Body of pancreas (tissue), 4 donors: ENCODE measurements around the gene HOXD4.

Source experiments
- POLR2A ChIP-seq, 3 donors: fragments of 450-650 bp; IDR thresholded peaks; one replicate each; pipeline ENCODE4 v1.6.1; 2016; ENCODE audit warnings: antibody characterized with exemption in 3 of 3, mild to moderate bottlenecking in 2 of 3
- TF ChIP-seq, protein P1 (sequence below), 7 experiments: fragments of 450-650 bp in 4 of 7; fragments of 200-600 bp in 3 of 7; sonication (generic) in 3 of 7; IDR thresholded peaks; one replicate each; pipeline ENCODE4 v1.5.1; 2016 to 2019; ENCODE audit warnings: antibody characterized with exemption in 7 of 7

DNA sequence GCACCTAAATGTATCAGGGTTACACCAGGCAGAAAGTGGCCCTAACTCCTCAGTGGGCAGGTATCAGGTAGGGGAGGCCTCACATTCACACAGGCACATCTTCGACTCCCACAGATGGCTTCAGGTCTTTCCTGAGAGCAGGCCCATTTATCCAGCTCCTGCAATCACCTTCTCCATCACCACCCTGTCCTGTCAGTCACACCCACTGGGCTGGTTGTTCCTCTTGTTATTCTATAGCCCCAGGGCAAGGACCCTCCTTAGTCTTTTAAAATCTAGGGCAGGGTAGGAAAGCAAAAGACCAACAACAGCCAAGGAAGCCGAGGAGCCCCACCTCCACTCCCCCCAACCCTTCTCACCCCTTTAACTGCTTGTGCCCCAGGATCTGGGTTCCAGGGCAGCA, 9.1 kb upstream of the HOXD4 start:
- TF ChIP-seq, protein P1, sequence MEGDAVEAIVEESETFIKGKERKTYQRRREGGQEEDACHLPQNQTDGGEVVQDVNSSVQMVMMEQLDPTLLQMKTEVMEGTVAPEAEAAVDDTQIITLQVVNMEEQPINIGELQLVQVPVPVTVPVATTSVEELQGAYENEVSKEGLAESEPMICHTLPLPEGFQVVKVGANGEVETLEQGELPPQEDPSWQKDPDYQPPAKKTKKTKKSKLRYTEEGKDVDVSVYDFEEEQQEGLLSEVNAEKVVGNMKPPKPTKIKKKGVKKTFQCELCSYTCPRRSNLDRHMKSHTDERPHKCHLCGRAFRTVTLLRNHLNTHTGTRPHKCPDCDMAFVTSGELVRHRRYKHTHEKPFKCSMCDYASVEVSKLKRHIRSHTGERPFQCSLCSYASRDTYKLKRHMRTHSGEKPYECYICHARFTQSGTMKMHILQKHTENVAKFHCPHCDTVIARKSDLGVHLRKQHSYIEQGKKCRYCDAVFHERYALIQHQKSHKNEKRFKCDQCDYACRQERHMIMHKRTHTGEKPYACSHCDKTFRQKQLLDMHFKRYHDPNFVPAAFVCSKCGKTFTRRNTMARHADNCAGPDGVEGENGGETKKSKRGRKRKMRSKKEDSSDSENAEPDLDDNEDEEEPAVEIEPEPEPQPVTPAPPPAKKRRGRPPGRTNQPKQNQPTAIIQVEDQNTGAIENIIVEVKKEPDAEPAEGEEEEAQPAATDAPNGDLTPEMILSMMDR (IDR thresholded peaks at IDR 0.05): no peak
- no peak for TF ChIP-seq POLR2A (IDR thresholded peaks at IDR 0.05)
